ENCODE measurements around the gene MUS81.

The MUS81 gene

GRCh38 chr11:65854852-65855837 lies 5.1 kb upstream of the MUS81 start:
- TF ChIP-seq CTCF (IDR thresholded peaks at IDR 0.05; ENCODE audit: control extremely low read depth, extremely low read depth, low read depth, missing control alignments), result no peak
- CTCF ChIA-PET, result interaction anchor here (1.6 kb wide), 1 partner anchor 35 kb away, joined by 3 read pairs; the partner anchor contains the start of gene CCDC85B
- POLR2A ChIA-PET, result interaction anchor here (0.6 to 0.8 kb wide), 2 partner anchors 8 to 177 kb away, joined by 3 to 5 read pairs; no protein-coding TSS in a partner anchor
- DNase-seq (ENCODE audit: extremely low spot score), result no peak

- DNase-seq (ENCODE audit: extremely low spot score), result no peak
- ChIA-PET CTCF (no interaction called here), POLR2A (interaction anchor here (0.8 kb wide), 1 partner anchor 9 kb away, joined by 3 read pairs; no protein-coding TSS in a partner anchor)
- no peak for TF ChIP-seq CTCF (IDR thresholded peaks at IDR 0.05; ENCODE audit: control extremely low read depth, extremely low read depth, low read depth, missing control alignments)
These were observed 4.3 kb upstream of the MUS81 start for GRCh38 chr11:65855927-65856363.

GRCh38 chr11:65856689-65857499 lies 3.3 kb upstream of the MUS81 start:
- TF ChIP-seq CTCF (IDR thresholded peaks at IDR 0.05; ENCODE audit: control extremely low read depth, extremely low read depth, low read depth, missing control alignments), result no peak
- CTCF ChIA-PET, result interaction anchor here (1.0 to 3.5 kb wide), 2 partner anchors 35 to 77 kb away, joined by 3 to 14 read pairs; partner anchors contain the start of gene AP5B1
- POLR2A ChIA-PET, result interaction anchor here (0.6 to 2.8 kb wide), 4 partner anchors 9 to 31 kb away, joined by 3 to 12 read pairs (median 4); partner anchors contain the start of genes FIBP and SNX32
- peak; percentile 79 for DNase-seq (ENCODE audit: extremely low spot score)

GRCh38 chr11:65857500-65857852 lies 2.8 kb upstream of the MUS81 start:
- POLR2A ChIA-PET, result interaction anchor here (0.8 to 2.8 kb wide), 4 partner anchors 10 to 31 kb away, joined by 3 to 12 read pairs (median 4); partner anchors contain the start of genes FIBP and SNX32

GRCh38 chr11:65857853-65858680 lies 2.2 kb upstream of the MUS81 start, which contains the start of gene CFL1:
TSS of gene CFL1 (minus strand) at chr11:65858180. CDS start at chr11:65858099, 81 bp downstream.
- TF ChIP-seq CTCF (IDR thresholded peaks at IDR 0.05; ENCODE audit: control extremely low read depth, extremely low read depth, low read depth, missing control alignments), result no peak
- peak; percentile 90 for DNase-seq (ENCODE audit: extremely low spot score)
- ChIA-PET POLR2A (interaction anchor here (0.5 to 2.8 kb wide), 16 partner anchors 9 to 375 kb away, joined by 3 to 25 read pairs (median 4); partner anchors contain the start of genes CCDC85B, FIBP, RELA and SF3B2), CTCF (interaction anchor here (1.6 to 17.2 kb wide), 5 partner anchors 13 to 131 kb away, joined by 3 to 535 read pairs (median 14); partner anchors contain the start of genes AP5B1, CCDC85B, CTSW and EFEMP2)

More at GRCh38 chr11:65857500-65857852, 2.8 kb upstream of the MUS81 start:
- CTCF ChIA-PET, result interaction anchor here (1.0 to 17.2 kb wide), 4 partner anchors 14 to 77 kb away, joined by 3 to 535 read pairs (median 74); partner anchors contain the start of genes AP5B1, CCDC85B, CTSW and EFEMP2
- TF ChIP-seq CTCF (IDR thresholded peaks at IDR 0.05; ENCODE audit: control extremely low read depth, extremely low read depth, low read depth, missing control alignments), result no peak
- DNase-seq (ENCODE audit: extremely low spot score), result no peak
